Myocyte (in vitro differentiated cells): ENCODE measurements around the gene FMC1. TPM values are rescaled to one million over a fixed set of nuclear protein-coding genes. Genes with fewer than 3 reads are reported as not detected.

Experiments used
- DNase-seq: peaks from one replicate; pipeline ENCODE4 v3.0.0-alpha.2; 2012; ENCODE audit warnings: low read depth
- total RNA-seq: library from RNA; depleted of rRNA; stranded (reverse); fragments of >200 nt; gene quantifications from 2 replicates; pipeline ENCODE4 v1.2.3, GENCODE V29; 2014

Gene FMC1
- total RNA-seq, 1 donor from 2014 or later = 25.7 TPM

DNA sequence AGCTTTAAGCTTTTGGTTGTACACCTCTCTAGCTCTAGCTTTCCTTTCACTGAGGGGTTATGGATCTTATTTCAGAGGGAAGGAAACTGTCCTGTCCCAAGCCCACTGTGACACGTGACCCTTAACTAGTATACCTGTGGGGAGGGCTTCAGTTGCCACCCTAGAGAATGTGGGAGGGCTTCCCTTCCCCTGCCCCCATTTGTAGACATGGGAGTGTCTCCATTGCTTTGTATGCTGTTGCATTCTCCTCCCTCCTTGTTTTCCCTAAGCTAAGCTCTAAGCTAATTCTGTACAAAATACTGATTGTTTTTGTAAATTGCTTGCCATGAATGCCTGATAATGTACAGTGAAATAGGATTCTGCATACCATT lies 29.8 kb downstream of the FMC1 start:
- DNase-seq = no peak

DNA sequence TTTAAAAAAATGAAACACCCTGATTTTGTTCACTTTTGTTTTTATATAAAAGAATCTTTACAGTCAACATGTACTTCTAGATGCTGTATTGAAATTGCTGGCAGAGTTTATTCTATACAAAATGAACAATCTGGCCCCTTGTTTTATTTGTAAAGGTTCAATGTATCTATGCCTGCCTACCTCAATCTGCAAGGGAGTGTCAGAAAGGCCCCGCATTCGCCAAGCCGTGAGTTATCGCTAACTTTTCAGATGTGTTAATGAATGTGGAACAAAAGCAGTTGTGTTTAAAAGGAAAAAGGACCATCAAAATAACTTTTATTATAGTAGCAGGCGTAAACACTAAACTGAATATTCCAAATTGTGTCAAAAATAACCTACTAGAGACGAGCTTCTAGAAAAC lies 33.1 kb downstream of the FMC1 start:
- no peak for DNase-seq

DNA sequence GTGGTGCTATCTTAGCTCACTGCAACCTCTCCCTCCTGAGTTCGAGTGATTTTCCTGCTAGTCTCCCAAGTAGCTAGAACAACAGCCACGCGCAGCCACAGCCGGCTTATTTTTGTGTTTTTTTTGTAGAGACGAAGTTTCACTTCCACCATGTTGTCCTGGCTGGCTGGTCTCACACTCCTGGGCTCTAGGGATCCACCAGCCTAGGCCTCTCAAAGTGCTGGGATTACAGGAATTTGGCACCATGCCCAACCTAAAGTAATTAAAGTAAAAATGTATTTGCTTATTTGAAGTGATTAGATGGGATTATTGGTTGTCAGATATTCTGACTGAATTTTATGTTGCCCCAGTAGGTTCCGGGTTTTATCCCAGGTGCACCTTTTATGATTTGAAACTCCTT lies 41.3 kb downstream of the FMC1 start:
- DNase-seq = no peak

DNA sequence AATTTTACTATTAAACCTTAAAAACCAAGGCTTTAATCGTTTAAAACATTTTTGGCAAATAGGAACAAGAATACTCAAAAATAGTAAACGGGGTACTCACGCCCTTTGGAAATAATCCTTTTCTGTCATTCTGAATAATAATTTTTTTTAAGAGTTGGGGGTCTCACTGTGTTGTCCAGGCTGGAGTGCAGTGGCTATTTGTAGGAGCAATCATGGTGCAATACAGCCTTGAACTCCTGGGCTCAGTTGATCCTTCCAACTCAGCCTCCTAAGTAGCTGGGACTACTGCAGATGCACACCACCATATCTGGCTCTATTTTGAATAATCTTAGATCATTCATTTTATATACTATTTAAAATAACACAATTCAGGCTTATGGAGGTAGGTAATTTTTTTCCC lies 43.5 kb downstream of the FMC1 start:
- DNase-seq = no peak

DNA sequence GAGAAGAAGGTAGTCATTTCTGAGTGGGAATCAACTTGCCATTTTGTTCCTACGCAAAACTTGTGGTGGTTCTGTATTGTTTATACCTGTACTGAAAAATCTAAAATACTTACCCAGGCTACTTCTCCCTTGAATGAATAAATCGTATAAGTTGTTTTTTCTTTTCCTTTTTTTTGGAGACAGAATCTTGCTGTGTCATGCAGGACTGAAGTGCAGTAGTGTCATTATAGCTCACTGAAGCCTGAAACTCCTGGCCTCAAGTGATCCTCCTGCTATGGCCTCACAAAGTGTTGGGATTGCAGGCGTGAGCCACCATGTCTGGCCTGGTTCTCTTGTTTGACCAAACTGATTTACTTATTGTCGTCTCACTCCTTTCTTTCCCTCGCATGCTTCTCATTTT lies 46.5 kb downstream of the FMC1 start:
- no peak for DNase-seq

DNA sequence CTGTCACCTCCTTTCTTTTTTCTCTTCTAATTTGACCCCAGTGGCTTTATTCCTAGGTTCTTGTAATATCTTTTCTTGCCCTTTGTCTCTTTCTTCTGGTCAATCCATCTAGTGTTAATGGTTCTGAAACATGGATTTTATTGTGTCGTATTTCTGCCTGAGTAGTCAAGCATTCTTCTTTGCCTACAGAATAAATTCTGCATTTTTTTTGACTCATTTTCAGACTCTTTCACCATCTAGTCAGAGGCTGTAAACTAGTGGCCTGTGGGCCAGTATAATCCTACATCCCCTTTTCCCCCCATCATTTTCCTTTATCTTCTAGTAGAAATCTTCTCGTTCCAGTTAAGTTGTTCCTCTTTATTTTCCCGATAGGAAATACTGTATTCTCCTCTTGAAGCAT lies 48.0 kb downstream of the FMC1 start:
- no peak for DNase-seq

DNA sequence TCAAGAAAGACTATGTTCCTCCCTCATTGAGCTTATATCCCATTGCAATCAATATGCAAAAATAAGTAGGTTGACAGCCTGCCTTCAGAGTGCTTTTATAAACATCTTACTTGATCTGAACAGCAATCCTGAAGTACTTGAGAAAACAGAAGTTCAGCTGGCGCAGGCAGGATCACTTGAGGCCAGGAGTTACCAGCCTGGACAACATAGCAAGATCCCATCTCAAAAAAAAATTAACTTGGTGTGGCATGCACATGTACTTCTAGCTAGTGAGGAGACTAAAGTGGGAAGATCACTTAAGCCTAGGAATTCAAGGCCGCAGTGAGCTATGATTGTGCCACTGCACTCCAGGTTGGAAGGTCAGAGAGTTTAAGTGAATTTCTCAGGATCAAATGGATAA lies 48.6 kb downstream of the FMC1 start:
- DNase-seq = no peak

DNA sequence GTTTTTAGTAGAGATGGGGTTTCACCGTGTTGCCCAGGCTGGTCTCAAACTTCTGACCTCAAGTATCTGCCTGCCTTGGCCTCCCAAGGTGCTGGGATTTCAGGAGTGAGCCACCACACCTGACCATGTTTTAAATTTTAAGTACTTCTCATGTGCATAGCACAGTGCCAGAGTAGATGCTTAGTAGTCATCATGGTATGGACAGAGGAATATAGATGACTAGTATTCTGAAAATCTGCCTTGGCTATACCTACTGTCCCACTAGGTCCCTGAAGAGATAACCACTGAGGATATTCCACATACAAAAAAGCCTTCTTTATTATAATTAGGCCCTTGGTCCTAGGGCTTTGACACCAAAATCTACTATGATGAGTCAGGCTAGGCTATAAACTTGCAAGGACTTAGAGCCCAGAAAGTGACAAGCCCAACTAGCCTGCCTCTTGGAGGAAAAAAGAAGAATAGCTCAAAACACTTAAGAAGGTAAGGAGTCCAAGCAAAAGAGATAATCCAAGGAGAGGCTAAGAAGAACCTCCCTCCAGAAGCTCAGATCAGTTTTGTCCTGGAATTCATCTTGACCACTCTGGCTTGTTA lies 52.6 kb downstream of the FMC1 start:
- DNase-seq = peak; percentile 5

DNA sequence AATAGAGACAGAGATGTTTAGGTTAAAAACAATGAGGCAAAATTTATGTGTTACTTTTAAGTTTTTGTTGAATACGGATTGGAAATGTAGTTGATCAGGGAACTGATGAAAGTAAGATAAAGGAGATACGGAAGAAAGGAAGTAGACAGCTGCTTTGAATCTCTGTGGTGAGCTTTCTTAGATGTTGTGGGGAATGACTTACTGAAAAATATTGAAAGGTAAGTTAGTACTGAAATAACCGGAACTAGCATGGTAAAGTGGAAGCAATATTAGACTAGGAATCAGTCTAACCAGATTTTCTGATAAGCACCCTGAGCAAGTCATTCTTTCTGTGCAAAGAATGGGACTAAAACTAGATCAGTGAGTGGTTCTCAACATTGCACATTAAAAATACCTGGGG lies 53.4 kb downstream of the FMC1 start:
- no peak for DNase-seq

Other genes with a start within 250 kb of the FMC1 start
- 20.9 and 29.7 TPM in 2 replicates for gene ZC3HAV1, start 231.6 kb upstream of the FMC1 start, total RNA-seq
- gene UBN2, start 110.1 kb upstream of the FMC1 start, total RNA-seq = 10.4 and 12.1 TPM in 2 replicates
- 81.1 and 82.3 TPM in 2 replicates for gene LUC7L2, start 18.6 kb downstream of the FMC1 start, total RNA-seq
- gene KLRG2, start 142.3 kb downstream of the FMC1 start, total RNA-seq = not detected in 2 replicates
- not detected in 2 replicates for gene CLEC2L, start 182.3 kb downstream of the FMC1 start, total RNA-seq